NOMO-1 treated with DMSO at 0.1 percent for 48 hours (cell line): Measurements from ENCODE around the gene MAP3K15.

ENCODE experiments used
- DNase-seq: peaks from one replicate; lab custom pipeline; 2025; ENCODE audit not compliant: unreplicated experiment; lab: John Stamatoyannopoulos, UW

Gene MAP3K15, protein sequence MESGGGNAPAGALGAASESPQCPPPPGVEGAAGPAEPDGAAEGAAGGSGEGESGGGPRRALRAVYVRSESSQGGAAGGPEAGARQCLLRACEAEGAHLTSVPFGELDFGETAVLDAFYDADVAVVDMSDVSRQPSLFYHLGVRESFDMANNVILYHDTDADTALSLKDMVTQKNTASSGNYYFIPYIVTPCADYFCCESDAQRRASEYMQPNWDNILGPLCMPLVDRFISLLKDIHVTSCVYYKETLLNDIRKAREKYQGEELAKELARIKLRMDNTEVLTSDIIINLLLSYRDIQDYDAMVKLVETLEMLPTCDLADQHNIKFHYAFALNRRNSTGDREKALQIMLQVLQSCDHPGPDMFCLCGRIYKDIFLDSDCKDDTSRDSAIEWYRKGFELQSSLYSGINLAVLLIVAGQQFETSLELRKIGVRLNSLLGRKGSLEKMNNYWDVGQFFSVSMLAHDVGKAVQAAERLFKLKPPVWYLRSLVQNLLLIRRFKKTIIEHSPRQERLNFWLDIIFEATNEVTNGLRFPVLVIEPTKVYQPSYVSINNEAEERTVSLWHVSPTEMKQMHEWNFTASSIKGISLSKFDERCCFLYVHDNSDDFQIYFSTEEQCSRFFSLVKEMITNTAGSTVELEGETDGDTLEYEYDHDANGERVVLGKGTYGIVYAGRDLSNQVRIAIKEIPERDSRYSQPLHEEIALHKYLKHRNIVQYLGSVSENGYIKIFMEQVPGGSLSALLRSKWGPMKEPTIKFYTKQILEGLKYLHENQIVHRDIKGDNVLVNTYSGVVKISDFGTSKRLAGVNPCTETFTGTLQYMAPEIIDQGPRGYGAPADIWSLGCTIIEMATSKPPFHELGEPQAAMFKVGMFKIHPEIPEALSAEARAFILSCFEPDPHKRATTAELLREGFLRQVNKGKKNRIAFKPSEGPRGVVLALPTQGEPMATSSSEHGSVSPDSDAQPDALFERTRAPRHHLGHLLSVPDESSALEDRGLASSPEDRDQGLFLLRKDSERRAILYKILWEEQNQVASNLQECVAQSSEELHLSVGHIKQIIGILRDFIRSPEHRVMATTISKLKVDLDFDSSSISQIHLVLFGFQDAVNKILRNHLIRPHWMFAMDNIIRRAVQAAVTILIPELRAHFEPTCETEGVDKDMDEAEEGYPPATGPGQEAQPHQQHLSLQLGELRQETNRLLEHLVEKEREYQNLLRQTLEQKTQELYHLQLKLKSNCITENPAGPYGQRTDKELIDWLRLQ (N-terminal part only)

DNA sequence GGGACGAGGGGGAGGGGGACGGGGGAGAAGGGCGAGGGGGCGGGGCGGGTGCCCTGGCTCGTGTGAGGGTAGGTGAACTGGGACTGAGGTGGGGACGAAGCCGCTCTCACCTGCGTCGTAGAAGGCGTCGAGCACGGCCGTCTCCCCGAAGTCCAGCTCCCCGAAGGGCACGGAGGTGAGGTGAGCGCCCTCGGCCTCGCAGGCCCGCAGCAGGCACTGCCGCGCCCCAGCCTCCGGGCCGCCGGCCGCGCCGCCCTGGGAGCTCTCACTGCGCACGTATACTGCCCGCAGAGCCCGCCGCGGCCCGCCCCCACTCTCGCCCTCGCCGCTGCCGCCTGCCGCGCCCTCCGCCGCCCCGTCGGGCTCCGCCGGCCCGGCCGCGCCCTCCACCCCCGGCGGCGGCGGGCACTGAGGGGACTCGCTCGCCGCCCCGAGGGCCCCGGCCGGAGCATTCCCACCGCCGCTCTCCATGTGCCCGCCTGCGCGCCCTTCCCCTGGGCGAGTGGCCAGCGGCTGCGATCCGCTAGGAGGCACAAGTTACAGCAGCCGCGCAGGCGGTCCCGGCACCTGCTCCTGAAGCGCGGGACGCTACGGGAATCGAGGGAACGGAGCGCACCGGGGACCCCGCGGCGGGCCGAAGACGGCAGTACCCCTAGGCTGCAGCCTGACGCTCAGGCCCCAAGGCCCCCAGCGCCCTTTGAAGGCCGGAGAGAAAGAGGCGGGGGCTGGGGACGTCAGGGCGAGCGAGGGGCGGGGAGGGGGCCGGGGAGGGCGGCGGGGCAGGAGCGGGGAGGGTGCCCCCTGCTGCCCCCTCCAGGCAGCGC, at the start of gene MAP3K15:
Gene MAP3K15 (minus strand): TSS at position 718 of the 824 bp plus-strand sequence. CDS start 247 bp downstream, at position 471.
- DNase-seq = peak; percentile 10

DNA sequence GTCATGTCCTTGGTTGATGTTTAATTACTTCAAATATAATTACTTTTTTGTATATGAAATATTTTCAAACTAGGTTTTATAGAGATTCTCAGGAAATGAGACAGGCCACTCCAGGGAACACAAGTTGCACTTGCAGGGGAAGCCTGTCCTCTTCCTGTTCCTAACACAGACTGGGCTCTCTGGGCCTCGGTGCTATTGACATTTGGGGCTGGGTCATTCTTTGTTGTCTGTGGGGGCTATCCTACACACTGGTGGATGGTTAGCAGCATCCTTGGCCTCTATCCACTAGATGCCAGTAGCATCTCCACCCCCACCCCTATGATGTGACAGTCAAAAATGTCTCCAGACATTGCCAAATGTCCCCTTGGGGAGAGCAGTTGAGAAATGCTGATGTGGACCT, 49.3 kb upstream of the MAP3K15 start:
- no peak for DNase-seq

- peak; percentile 67 for DNase-seq
Observed at GRCh38 chrX:19563746-19564145, 48.4 kb upstream of the MAP3K15 start.

- peak; percentile 59 for DNase-seq
Observed at GRCh38 chrX:19563327-19563726, 48.0 kb upstream of the MAP3K15 start.

GRCh38 chrX:19560611-19561010, 45.3 kb upstream of the MAP3K15 start:
- no peak for DNase-seq

GRCh38 chrX:19557822-19558221, 42.5 kb upstream of the MAP3K15 start:
- DNase-seq = no peak

- no peak for DNase-seq
Observed at GRCh38 chrX:19556202-19556601, 40.9 kb upstream of the MAP3K15 start.

GRCh38 chrX:19555683-19556082, 40.4 kb upstream of the MAP3K15 start:
- DNase-seq = no peak

DNA sequence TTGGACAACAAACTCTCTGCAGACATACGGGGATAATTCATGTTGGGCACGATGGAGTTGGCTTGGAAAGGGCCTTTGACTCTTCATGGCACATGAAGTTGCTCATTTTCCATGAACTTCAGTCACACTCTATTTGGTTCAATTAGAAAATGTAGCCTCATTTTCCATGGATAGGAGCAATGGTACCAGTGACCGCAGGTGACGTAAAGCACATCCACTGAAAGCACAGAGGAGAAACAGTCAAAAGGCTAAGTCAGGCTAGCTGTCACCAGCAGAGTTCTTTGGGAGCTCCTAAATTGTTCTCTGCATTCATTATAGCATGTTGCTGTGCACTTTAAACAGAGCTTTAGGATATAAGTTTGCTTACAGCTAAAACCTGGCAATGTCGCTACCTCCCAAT, 39.9 kb upstream of the MAP3K15 start:
- no peak for DNase-seq

DNA sequence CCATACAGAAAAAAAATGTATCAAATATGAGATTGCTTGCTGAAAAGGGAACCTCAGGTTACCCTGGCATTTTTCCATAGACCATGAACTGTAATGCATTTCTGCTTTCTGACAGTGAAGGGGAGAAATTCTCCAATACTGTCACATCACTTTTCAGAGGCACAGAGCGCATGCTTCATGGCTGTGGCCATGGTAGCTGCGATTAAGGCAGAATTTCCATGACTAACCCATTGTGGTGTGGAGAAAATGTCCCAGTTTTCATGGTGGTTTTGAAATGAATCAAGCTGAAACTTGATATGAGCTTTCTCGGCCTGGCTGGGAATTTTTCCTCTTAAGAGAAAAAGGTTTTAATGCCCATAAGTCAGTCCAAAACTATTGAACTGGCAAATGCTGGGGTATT, 39.5 kb upstream of the MAP3K15 start:
- peak; percentile 44 for DNase-seq

DNA sequence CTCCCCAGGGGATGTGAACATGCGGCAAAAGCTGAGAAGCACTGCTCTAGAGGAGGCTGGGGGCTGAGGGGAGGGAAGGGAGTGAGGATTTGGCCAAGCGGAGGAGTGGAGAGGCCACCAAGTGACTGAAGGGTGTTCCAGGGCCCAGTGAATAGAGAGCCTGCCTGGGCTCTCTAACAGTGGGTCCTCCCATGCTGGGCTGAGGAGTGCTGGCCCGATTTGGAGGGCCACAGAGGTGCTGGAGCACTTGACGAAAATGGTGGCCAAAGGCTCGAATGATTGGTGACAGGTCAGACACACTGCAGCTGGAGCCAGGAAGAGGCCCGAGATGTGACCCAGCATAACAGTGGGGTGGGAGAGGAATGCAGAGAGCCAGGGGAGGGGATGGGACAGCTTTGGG, 37.5 kb upstream of the MAP3K15 start:
- no peak for DNase-seq

- no peak for DNase-seq
Observed at GRCh38 chrX:19549838-19550237, 34.5 kb upstream of the MAP3K15 start.

GRCh38 chrX:19548934-19549333, 33.6 kb upstream of the MAP3K15 start:
- no peak for DNase-seq

GRCh38 chrX:19548279-19548678, 33.0 kb upstream of the MAP3K15 start:
- DNase-seq = no peak

DNA sequence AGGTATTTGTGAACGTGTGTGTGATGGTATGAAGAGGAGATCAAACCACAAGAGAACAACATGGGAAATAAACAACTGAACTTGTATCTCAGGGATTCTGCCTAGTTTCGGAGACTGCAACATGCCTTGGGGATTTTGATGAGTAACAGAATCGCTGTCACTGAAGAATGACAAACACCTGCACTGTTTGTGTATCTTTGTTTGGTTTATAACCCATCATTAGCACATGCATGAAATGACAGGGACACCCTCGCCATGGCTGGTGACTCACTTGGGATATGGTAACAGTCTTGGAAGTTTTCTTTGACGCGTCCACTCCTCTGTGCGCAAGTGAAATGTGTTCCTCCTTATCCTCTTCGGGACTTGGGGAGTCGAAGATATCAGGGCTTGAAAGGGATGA, 30.3 kb upstream of the MAP3K15 start:
- no peak for DNase-seq

DNA sequence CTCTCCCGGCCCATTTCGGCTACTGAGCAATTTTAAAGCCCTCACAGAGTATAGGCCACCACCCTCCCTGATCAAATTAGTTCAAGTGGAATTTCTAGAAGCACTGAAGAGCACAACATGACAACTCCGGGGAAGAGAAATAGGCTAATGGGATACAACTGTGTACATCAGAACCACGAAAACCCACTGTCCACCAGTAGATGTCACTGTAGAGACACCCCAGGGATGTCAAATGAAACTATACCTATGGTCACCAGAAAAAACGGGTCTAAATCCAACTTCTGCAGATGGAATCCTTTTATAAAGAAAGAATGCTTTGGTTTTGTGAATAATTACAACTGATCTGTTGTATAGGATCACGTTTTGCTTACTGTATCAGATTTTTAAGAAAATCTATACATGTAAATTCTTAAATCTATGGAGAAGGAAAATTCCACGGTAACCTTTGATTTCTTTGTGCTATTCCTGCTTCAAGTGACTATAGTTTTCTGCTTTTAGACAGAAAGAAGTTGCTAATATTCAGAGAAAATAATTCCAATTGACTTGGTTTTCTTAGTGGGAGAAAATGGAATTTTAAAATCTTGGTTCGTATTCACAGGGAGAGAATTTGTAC, 29.5 kb upstream of the MAP3K15 start:
- peak; percentile 48 for DNase-seq

GRCh38 chrX:19543951-19544381, 28.7 kb upstream of the MAP3K15 start:
- no peak for DNase-seq

- no peak for DNase-seq
Observed at GRCh38 chrX:19543020-19543715, 27.9 kb upstream of the MAP3K15 start.

GRCh38 chrX:19541931-19542330, 26.6 kb upstream of the MAP3K15 start:
- no peak for DNase-seq
